ENCODE results near the gene SNX25.

Gene SNX25

DNA sequence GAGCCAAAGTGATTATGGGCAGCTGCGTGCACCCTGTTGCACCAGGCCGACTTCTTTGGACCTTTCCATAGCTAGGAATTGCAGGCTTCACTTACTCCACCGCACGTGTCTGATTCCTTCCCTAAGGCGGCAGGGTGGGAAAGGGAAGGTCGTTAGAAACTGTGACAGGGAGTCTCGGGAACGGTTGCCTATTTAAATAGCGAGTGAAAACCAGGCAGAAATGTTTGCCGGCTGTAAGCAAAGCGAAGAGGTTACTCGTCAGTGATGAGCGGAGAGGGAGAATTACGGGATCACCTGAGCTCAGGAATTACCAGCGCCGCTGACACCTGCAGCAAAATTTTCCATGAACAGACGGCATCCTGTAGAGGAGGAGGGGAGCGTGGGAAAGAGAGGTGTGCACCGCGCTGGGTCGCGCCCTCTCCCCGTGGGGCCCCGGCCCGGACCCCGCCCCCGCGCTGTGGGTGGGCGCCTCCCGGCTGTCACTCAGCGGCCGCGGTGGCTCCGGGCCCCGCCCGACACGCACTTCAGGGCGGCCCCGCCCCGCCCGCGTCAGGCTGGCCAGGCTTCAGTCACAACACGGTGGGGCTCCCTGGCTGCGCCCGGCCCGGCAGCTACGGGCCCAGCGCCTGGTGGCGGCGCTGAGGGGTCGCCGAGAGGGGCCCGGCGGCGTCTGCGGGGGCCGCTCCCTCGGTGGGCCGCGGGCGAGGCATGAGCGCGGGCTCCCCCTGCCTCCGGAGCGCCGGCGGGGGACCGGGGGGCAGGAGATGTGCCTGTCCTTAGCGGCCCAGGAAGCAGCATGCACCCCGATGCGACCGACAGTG is at the start of gene SNX25:
TSS of gene SNX25 (plus strand) at position 568 of the 821 bp plus-strand sequence. CDS start at position 797, 229 bp downstream.
- peaks cover 15 to 22% of the 10 kb centered on the region in 2 experiments for H3K4me1 ChIP-seq (ENCODE audit: control insufficient read depth in 1 of 2, insufficient read depth in 1 of 2, low read depth in 1 of 2, low read length in 1 of 2)
- H3K9me3 ChIP-seq, result no peaks in the 10 kb centered on the region
- peaks cover 100% of the 10 kb centered on the region for H3K27me3 ChIP-seq
- H3K4me3 ChIP-seq (ENCODE audit: low read depth in 1 of 2, low read length in 1 of 2), result peak within 1 kb of the TSS in 1 of 2 experiments; percentile 17
- TF ChIP-seq, protein P1, sequence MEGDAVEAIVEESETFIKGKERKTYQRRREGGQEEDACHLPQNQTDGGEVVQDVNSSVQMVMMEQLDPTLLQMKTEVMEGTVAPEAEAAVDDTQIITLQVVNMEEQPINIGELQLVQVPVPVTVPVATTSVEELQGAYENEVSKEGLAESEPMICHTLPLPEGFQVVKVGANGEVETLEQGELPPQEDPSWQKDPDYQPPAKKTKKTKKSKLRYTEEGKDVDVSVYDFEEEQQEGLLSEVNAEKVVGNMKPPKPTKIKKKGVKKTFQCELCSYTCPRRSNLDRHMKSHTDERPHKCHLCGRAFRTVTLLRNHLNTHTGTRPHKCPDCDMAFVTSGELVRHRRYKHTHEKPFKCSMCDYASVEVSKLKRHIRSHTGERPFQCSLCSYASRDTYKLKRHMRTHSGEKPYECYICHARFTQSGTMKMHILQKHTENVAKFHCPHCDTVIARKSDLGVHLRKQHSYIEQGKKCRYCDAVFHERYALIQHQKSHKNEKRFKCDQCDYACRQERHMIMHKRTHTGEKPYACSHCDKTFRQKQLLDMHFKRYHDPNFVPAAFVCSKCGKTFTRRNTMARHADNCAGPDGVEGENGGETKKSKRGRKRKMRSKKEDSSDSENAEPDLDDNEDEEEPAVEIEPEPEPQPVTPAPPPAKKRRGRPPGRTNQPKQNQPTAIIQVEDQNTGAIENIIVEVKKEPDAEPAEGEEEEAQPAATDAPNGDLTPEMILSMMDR (IDR thresholded peaks at IDR 0.05), result no peak
- no peak within 1 kb of the TSS for H3K27ac ChIP-seq
- no peaks in the 10 kb centered on the region for H3K36me3 ChIP-seq

DNA sequence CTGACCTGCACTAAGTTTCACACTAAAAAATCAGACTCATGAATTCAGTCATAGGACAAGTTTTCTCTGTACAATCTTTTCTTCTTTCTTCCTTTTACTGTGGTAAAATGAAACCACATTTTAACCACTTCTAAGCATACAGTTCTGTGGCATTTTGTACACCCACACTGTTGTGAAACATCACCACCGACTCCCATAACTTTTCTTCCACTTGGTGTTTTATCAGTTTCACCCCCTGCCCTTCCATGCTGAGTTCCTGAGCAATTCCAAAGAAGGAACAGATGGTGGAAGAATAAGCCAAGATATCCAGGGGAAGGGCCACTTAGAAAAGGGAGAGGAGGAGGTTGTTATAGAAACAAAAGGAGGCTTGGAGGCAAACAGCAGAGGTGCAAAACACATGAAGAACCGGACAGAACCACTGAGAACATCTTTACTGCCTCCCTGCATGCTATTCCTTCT is 43.8 kb upstream of the SNX25 start:
- TF ChIP-seq, protein P1 (IDR thresholded peaks at IDR 0.05), result no peak
- Histone ChIP-seq H3K9me3 (no peaks in the 10 kb centered on the region), H3K27ac (no peak overlapping the region), H3K4me3 (ENCODE audit: low read depth in 1 of 2, low read length in 1 of 2) (no peak overlapping the region), H3K4me1 (ENCODE audit: control insufficient read depth in 1 of 2, insufficient read depth in 1 of 2, low read depth in 1 of 2, low read length in 1 of 2) (no peaks in the 10 kb centered on the region), H3K36me3 (no peaks in the 10 kb centered on the region), H3K27me3 (no peaks in the 10 kb centered on the region)

DNA sequence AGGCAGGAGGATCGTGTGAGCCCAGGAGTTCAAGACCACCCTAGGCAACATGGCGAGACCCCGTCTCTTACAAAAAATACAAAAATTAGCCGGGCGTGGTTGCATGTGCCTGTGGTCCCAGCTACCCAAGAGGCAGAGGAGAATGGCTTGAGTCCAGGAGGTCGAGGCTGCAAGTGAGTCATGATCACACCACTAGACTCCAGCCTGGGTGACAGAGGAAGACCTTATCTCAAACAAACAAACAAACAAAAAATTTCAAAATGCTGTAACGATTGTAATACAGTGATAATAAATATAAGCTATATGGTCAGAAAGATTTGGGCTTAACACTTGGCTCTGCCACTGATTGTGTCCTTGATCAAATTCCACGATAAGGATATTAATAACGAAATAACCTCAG is 42.2 kb upstream of the SNX25 start:
- H3K4me1 ChIP-seq (ENCODE audit: control insufficient read depth in 1 of 2, insufficient read depth in 1 of 2, low read depth in 1 of 2, low read length in 1 of 2), result no peaks in the 10 kb centered on the region
- no peaks in the 10 kb centered on the region for H3K36me3 ChIP-seq
- H3K9me3 ChIP-seq, result no peaks in the 10 kb centered on the region
- TF ChIP-seq, protein P1 (IDR thresholded peaks at IDR 0.05), result no peak
- H3K27me3 ChIP-seq, result no peaks in the 10 kb centered on the region
- no peak overlapping the region for H3K27ac ChIP-seq
- H3K4me3 ChIP-seq (ENCODE audit: low read depth in 1 of 2, low read length in 1 of 2), result no peak overlapping the region

GRCh38 chr4:185171373-185172071 is 37.9 kb upstream of the SNX25 start:
- Histone ChIP-seq H3K27me3 (no peaks in the 10 kb centered on the region), H3K4me1 (ENCODE audit: control insufficient read depth in 1 of 2, insufficient read depth in 1 of 2, low read depth in 1 of 2, low read length in 1 of 2) (no peaks in the 10 kb centered on the region), H3K4me3 (ENCODE audit: low read depth in 1 of 2, low read length in 1 of 2) (no peak overlapping the region), H3K9me3 (no peaks in the 10 kb centered on the region), H3K36me3 (no peaks in the 10 kb centered on the region), H3K27ac (no peak overlapping the region)
- TF ChIP-seq, protein P1 (IDR thresholded peaks at IDR 0.05), result no peak

DNA sequence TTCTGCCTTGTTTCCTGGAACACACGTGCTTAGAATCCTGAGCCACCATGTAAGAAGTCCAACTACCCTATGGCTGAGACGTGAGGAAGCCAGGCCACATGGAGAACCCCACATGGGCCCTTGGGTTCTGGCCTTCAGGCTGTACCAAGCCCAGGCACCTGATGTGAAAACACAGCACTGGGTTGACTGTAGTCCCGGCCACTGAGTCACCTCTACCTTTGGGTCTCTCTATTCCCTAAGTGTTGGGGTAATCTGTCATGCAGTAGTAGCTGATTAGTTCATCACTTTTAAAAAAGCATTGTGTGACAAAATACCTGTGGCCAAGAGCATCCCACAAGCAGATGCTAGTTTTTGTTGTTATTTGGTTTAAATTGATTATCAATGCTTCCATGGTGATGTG is 29.9 kb upstream of the SNX25 start:
- Histone ChIP-seq H3K4me1 (ENCODE audit: control insufficient read depth in 1 of 2, insufficient read depth in 1 of 2, low read depth in 1 of 2, low read length in 1 of 2) (no peaks in the 10 kb centered on the region), H3K9me3 (no peaks in the 10 kb centered on the region), H3K27ac (no peak overlapping the region), H3K36me3 (no peaks in the 10 kb centered on the region), H3K27me3 (no peaks in the 10 kb centered on the region), H3K4me3 (ENCODE audit: low read depth in 1 of 2, low read length in 1 of 2) (no peak overlapping the region)
- TF ChIP-seq, protein P1 (IDR thresholded peaks at IDR 0.05), result no peak

Data from neutrophil (primary cell).